ENCODE data around the gene IST1.

The IST1 gene

GRCh38 chr16:71963125-71963875, 68.0 kb downstream of the IST1 start:
- no peak for DNase-seq (ENCODE audit: low spot score)

GRCh38 chr16:71965223-71965622, 69.9 kb downstream of the IST1 start:
- DNase-seq (ENCODE audit: low spot score), result no peak

GRCh38 chr16:71966932-71967331, 71.6 kb downstream of the IST1 start:
- DNase-seq (ENCODE audit: low spot score), result no peak

GRCh38 chr16:71969353-71969752, 74.0 kb downstream of the IST1 start:
- DNase-seq (ENCODE audit: low spot score), result no peak

- no peak for DNase-seq (ENCODE audit: low spot score)
Measured at GRCh38 chr16:71971571-71971970, 76.2 kb downstream of the IST1 start.

GRCh38 chr16:71972356-71972755, 77.0 kb downstream of the IST1 start:
- no peak for DNase-seq (ENCODE audit: low spot score)

- no peak for DNase-seq (ENCODE audit: low spot score)
Measured at GRCh38 chr16:71973001-71973400, 77.7 kb downstream of the IST1 start.

GRCh38 chr16:71974068-71974818, 78.9 kb downstream of the IST1 start:
- no peak for DNase-seq (ENCODE audit: low spot score)
